SW 1271 (cell line): ENCODE data around the gene CASTOR1.

Experiments
- DNase-seq, 2 experiments: peaks; one replicate each; lab custom pipeline; 2025; lab: John Stamatoyannopoulos, UW

Gene CASTOR1

GRCh38 chr22:30318799-30319419, 29.6 kb upstream of the CASTOR1 start:
- no peak for DNase-seq

DNA sequence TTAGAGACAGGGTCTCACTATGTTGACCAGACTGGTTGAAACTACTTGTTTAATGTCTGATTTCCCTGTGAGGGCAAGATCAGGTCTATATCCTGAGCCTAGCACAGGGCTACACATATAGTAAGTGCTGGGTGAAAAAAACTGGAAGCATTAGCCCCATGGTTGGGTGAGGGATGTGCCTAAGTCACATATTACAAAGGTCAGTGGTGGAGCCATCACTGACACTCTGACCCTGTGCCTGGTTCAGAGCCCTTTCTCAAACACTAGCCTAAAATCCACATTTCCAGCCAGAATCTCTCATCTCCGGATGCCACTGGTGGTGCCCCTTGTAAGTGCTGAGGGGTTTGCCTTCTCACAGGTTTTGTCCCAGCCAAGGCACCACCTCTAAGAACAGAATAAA, 28.5 kb upstream of the CASTOR1 start:
- DNase-seq: no peak

- DNase-seq: no peak
These were observed 26.8 kb upstream of the CASTOR1 start for GRCh38 chr22:30315962-30316576.

- no peak for DNase-seq
These were observed 25.6 kb upstream of the CASTOR1 start for GRCh38 chr22:30314915-30315314.

GRCh38 chr22:30313527-30314363, 24.4 kb upstream of the CASTOR1 start:
- DNase-seq: no peak

DNA sequence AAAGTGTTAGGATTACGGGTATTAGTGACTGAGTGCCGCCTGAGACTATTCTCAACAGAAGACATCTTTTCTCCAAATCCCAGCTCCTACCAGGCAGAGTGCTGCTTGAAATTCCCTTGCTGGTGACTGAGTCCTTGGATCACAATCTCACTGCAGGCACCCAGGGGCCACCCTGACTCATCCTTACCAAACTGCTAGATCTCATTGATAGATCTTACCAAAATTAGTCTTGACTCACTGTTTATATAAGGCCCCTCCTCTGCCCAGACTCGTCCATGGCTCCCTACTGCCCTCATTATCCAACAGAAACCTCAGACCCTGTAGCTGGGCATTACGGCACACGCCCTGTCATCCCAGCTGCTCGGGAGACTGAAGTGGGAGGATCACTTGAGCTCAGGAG, 22.7 kb upstream of the CASTOR1 start:
- no peak for DNase-seq

DNA sequence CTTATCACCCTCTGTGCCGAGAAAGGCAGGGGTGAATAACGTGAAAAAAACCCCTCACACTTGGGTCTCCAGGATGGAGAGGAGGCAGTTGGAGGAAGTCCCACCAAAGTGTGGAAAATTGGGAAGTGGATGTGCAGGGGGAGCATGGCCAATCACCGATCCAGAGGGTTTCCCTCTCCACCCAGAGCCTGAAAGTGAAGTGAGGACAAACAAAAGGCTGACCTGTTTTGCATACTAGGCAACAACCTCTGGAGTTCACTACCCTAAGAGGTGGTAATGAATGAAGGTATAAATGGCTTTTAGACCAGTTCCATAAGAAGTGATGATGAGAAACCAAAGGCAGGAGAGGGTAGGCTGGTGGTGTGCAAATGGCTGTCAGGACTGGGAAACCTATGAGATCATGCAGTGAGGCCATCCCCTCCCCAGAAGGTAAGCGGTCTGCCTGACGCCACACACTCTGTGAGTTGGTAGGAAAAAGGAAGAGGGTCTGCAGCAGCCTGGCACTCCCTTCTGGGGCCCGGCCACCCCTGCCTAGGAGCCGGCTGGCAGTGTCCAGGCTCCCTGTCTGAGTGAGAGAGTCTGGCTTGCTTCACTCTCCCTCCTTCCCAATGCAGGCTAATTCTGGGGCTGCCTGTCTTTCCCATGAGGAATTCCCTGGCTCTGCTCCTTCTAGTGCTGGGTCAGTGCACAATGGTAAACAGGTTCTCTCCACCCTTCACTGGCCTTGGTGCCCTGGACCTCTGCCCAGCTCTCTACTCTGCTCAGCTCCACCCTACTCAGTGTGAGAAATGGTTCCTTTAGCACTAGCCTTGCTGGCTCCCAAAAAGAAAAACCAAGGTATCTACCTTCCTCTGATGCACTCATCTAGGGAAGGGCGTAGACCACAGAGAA, 21.8 kb upstream of the CASTOR1 start:
- DNase-seq: no peak

DNA sequence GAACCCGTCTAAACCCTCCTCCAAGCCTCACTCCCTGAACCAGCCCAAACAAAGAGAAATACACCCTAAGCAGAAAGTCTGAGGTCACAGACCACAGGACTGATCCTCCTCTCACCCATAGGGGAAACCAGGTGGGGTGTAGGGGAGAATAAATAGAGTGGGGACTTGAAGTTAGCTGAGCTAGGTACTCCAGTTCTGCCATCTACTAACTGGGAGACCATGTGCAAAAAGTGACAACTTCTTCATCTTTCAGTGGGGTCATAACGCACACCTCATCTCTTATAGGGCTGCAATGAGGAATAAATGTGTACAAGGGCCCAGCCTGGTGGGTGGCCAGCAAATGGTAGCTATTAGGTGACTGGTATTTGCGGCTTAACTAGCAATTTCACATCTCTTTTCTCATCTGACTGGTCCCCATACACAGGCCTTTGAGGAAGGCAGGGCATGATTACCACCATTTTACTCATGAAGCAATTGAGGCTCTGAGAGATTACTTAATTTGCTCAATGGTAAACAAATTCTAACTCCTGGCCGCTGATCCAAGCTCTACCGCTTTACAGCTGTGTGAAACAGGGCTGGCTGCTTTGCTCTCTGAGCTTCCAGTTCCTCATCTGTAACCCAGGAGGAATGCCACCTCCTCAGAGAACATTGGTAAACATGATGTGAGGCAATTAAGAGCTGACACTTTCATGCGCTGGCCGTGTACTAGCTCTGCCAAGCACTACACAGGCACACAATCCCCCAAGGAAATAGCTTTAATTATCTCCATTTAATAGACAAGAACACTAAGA, 20.8 kb upstream of the CASTOR1 start:
- DNase-seq: no peak

DNA sequence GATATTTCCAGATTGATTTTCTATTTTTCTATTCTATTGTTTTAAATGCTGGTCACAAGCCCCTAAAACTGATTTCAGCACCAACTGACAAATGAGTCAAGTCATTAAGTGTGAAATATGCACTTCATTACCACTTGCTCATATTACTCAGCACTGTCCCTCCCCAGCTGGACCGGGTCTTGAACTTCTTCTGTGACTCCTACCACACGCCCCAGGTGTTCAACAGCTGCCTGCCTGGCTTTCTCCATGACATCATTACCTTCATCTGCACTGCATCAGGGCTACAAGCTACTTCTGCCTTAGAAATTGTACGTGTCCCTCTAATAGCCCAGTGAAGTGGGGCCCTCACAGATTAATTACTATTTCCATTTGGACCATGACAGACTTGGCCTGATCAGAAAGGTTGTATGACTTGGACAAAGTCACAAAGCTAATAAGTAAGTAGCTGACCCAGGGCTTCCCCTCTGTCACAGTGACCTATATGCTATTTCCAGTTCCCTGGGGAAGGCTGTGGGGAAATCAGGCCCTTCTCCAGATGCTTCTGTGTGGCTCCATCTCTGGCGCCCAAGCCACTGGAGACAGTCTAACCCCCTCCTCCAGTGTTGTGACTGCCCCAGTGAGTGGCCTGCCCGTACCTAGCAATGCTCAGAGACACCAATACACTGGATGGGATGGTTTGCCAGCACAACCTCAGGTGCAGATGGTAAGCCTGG, 19.4 kb upstream of the CASTOR1 start:
- DNase-seq: no peak

DNA sequence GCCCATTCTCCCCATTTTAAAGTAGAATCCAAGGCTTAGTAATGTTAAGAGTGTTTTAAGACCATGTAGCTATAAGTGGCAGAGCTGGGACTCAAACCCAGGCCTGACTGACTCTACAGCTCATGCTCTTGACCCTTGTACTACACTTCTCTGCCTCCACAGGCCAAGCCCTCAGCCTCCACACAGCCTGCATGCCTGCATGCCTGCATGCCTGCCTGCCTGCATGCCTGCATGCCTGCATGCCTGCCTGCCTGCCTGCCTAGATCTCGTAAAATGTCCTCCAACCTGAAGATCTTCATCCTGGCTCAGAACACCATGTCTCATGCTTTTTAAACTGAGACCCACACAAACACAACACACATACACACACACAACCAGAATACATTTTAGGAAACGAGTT, 18.8 kb upstream of the CASTOR1 start:
- no peak for DNase-seq

DNA sequence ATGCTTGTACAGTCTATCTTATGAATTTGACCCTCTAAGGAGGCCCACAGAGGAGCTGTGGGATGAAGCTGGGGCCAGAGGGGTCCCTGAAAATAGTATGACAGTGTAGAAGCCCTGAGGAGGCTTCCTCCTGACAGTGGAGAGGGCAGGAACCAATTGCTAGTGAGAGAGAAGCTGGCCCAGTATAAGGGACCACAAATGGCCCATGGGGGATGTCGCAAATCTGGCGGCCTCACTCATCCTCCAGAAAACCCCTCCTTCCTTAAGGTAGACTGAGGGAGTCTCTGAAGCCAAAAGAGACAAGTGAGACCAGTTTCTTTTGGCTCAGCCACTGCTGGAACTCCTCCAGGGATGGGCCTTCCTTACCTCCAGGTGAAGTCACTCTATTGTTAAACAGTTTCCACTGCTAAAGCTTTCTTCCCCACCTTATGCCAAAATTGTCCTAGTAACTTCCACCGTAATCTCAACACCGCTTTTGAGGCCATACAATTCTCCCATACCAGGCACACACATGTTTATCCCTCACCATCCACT, 17.8 kb upstream of the CASTOR1 start:
- DNase-seq: no peak

DNA sequence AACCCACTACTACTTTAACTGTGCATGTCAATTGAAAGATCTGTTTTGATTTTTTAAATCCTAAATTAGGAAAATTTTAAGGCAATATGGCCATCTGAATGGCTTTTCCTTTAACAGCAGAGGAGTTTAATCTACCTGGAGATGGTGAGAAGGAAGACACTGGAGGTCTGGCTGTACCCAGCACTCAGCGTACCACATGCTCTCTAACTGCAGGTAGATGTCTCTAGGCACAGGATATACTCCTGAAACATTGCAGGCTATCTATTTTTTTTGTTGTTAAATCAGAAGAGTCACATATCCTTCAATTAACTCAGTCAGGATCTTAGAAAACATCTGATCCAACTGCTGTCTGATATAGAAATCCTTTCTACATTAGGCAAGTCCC, 17.3 kb upstream of the CASTOR1 start:
- DNase-seq: no peak

- DNase-seq: no peak
These were observed 16.8 kb upstream of the CASTOR1 start for GRCh38 chr22:30305906-30306626.

GRCh38 chr22:30305519-30305905, 16.2 kb upstream of the CASTOR1 start:
- DNase-seq: no peak

DNA sequence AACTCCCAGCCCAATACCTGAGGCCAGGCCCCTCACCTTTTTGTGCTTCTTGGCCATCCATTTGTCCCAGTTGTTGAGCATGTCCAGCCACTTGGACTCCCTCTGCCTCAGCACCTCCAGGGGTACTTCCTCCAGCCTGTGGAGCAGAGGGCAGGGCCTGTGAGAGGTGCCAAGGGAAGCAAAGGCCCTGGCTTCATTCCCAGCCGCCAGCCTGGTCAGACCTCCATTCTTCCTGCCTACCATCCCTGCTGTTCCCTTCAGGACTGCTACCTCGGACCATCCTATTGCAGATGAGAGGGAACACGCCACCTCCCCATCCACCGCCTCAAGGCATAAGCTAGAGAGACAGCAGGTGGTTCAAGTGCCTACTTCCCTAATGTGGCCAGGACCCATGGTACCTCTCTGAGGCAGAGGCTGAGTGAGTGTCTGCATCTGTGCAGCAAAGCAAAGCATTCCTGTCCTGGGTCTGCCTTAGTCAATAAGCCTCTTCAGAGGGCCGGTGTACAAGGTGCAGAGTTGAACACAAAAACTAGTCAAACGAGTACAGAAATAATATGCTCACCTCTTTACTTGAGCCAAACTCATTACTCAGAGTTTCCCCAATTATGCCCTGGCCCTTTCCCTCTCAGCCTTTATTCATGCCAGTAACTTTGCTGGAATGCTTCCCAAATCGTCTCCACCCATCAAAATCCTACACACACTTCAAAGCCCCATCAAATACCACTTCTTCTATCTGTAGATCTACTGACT, 15.4 kb upstream of the CASTOR1 start:
- no peak for DNase-seq

- DNase-seq: no peak
These were observed 13.5 kb upstream of the CASTOR1 start for GRCh38 chr22:30302810-30303138.

- no peak for DNase-seq
These were observed 12.9 kb upstream of the CASTOR1 start for GRCh38 chr22:30301995-30302809.

DNA sequence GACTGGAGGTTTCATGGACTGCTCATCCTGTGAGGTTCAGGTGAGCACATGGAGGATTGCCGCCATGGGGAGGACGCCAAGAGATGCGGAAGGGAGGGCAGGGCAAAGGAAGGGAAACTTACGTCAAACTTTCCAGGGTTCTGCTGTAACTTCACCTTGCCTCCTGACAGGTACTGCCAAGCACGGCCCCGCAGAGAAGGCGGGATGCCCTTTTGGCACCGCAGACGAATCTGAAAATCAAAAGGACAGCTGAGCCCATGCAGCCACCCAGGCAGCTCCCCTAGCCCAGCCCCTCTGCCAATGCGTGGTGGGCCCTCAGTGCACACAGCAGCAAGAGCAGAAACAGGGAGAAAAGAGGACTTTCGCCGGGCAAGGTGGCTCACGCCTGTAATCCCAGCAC, 10.0 kb upstream of the CASTOR1 start:
- DNase-seq: no peak
